Stimulated activated CD8-positive, alpha-beta memory T cell treated with anti-CD3 and anti-CD28 coated beads, Interleukin-15, amount 100 ng/mL, for 4 hours (primary cell): ENCODE data around the gene NTM.

Experiments used
- DNase-seq, 2 donors: peaks; one replicate each; pipeline ENCODE4 v3.0.0-alpha.2; 2020; ENCODE audit warnings: low read depth in 2 of 2

NTM gene

GRCh38 chr11:132112846-132113245 is 742.4 kb downstream of the NTM start:
- no peak for DNase-seq

GRCh38 chr11:132114185-132114584 is 743.8 kb downstream of the NTM start:
- no peak for DNase-seq

GRCh38 chr11:132114743-132115142 is 744.3 kb downstream of the NTM start:
- DNase-seq: no peak

- DNase-seq: no peak
Observed at GRCh38 chr11:132115454-132115853, 745.0 kb downstream of the NTM start.

- DNase-seq: no peak
Observed at GRCh38 chr11:132116516-132116915, 746.1 kb downstream of the NTM start.

- no peak for DNase-seq
Observed at GRCh38 chr11:132118661-132119060, 748.2 kb downstream of the NTM start.

GRCh38 chr11:132119573-132119972 is 749.2 kb downstream of the NTM start:
- no peak for DNase-seq

- no peak for DNase-seq
Observed at GRCh38 chr11:132122735-132123134, 752.3 kb downstream of the NTM start.

- DNase-seq: no peak
Observed at GRCh38 chr11:132123449-132123848, 753.0 kb downstream of the NTM start.

GRCh38 chr11:132123854-132124835 is 753.7 kb downstream of the NTM start:
- no peak for DNase-seq

- no peak for DNase-seq
Observed at GRCh38 chr11:132125988-132126871, 755.8 kb downstream of the NTM start.

- no peak for DNase-seq
Observed at GRCh38 chr11:132126973-132127899, 756.8 kb downstream of the NTM start.

- DNase-seq: no peak
Observed at GRCh38 chr11:132127900-132128288, 757.5 kb downstream of the NTM start.

GRCh38 chr11:132131047-132131446 is 760.6 kb downstream of the NTM start:
- DNase-seq: no peak

- DNase-seq: no peak
Observed at GRCh38 chr11:132131961-132132360, 761.5 kb downstream of the NTM start.

GRCh38 chr11:132134322-132134721 is 763.9 kb downstream of the NTM start:
- no peak for DNase-seq

GRCh38 chr11:132137289-132137980 is 767.0 kb downstream of the NTM start:
- DNase-seq: no peak

- DNase-seq: no peak
Observed at GRCh38 chr11:132137981-132138313, 767.5 kb downstream of the NTM start.

GRCh38 chr11:132139181-132139580 is 768.8 kb downstream of the NTM start:
- DNase-seq: no peak

- no peak for DNase-seq
Observed at GRCh38 chr11:132140056-132140455, 769.6 kb downstream of the NTM start.

- DNase-seq: no peak
Observed at GRCh38 chr11:132142121-132142520, 771.7 kb downstream of the NTM start.
